CD14-positive monocyte (primary cell): ENCODE measurements around the gene PLEKHH3. TPM values are rescaled to one million over a fixed set of nuclear protein-coding genes. Genes with fewer than 3 reads are reported as not detected.

Source experiments
- DNase-seq, 3 donors: peaks; one replicate each; pipeline ENCODE4 v3.0.0-alpha.2; 2011 to 2022
- H2AFZ ChIP-seq: 2 replicates; pipeline ENCODE4 v1.6.0; 2012; ENCODE audit warnings: mild to moderate bottlenecking, low read depth, low read length, inconsistent platforms; ENCODE audit not compliant: insufficient read depth, poor library complexity, severe bottlenecking
- H3K27ac ChIP-seq, 2 donors: 1 replicate in 1 of 2; 2 replicates in 1 of 2; pipeline ENCODE4 v1.5.1; 2012 to 2013; ENCODE audit warnings: low read length in 2 of 2, control low read depth in 1 of 2, inconsistent platforms in 1 of 2, low read depth in 1 of 2, mild to moderate bottlenecking in 1 of 2
- H3K27me3 ChIP-seq, 2 donors: one replicate each; pipeline versions ENCODE4 v1.6.0 to v1.6.1; 2011 to 2013; ENCODE audit warnings: low read length in 2 of 2; ENCODE audit not compliant: control insufficient read depth in 2 of 2, insufficient read depth in 2 of 2
- H3K36me3 ChIP-seq, 2 donors: replicated peaks in 1 of 2; 1 replicate in 1 of 2; 2 replicates in 1 of 2; pipeline versions ENCODE4 v1.5.1 to v1.6.1; 2012 to 2013; ENCODE audit warnings: low read length in 2 of 2, control low read depth in 1 of 2, inconsistent platforms in 1 of 2, mild to moderate bottlenecking in 1 of 2; ENCODE audit not compliant: insufficient read depth in 2 of 2, control insufficient read depth in 1 of 2
- H3K4me1 ChIP-seq, 2 donors: 1 replicate in 1 of 2; 2 replicates in 1 of 2; pipeline versions ENCODE4 v1.5.1 to v1.6.1; 2012 to 2013; ENCODE audit warnings: low read length in 2 of 2, control low read depth in 1 of 2, inconsistent platforms in 1 of 2, mild to moderate bottlenecking in 1 of 2, moderate library complexity in 1 of 2; ENCODE audit not compliant: insufficient read depth in 2 of 2, control insufficient read depth in 1 of 2
- H3K4me2 ChIP-seq: replicated peaks from 2 replicates; pipeline ENCODE3; 2012; ENCODE audit warnings: low read length, moderate library complexity, mild to moderate bottlenecking; ENCODE audit not compliant: poor library complexity, severe bottlenecking; ENCODE audit errors: extremely low read depth
- H3K4me3 ChIP-seq, 3 experiments: fragments of 200-600 bp in 1 of 3; sonication (generic) in 1 of 3; replicated peaks in 1 of 3; 1 replicate in 2 of 3; 2 replicates in 1 of 3; pipeline ENCODE4 v1.5.1; 2011 to 2013; ENCODE audit warnings: low read length in 3 of 3, mild to moderate bottlenecking in 3 of 3, control low read depth in 2 of 3, low read depth in 2 of 3, inconsistent platforms in 1 of 3, moderate library complexity in 1 of 3
- H3K79me2 ChIP-seq: 2 replicates; pipeline ENCODE4 v1.6.0; 2012; ENCODE audit warnings: mild to moderate bottlenecking, control low read depth, inconsistent platforms, low read length, moderate library complexity; ENCODE audit not compliant: insufficient read depth
- H3K9ac ChIP-seq: 2 replicates; pipeline ENCODE4 v1.6.0; 2017; ENCODE audit warnings: low read length, mild to moderate bottlenecking; ENCODE audit not compliant: insufficient read depth, poor library complexity, severe bottlenecking
- H3K9me3 ChIP-seq, 2 donors: replicated peaks in 1 of 2; 1 replicate in 1 of 2; 2 replicates in 1 of 2; pipeline versions ENCODE4 v1.5.1 to v1.6.1; 2012 to 2013; ENCODE audit warnings: low read length in 2 of 2, control low read depth in 1 of 2; ENCODE audit not compliant: control insufficient read depth in 1 of 2, insufficient read depth in 1 of 2
- H4K20me1 ChIP-seq: 2 replicates; pipeline ENCODE4 v1.6.0; 2012; ENCODE audit warnings: mild to moderate bottlenecking, low read length, control low read depth, moderate library complexity; ENCODE audit not compliant: insufficient read depth
- H3K27ac Mint-ChIP-seq, 7 donors: one replicate each; pipeline ENCODE4 v1.8.0; 2020; ENCODE audit warnings: mild to moderate bottlenecking in 7 of 7, mixed read lengths in 7 of 7, moderate library complexity in 6 of 7, inconsistent platforms in 2 of 7
- H3K27me3 Mint-ChIP-seq, 3 donors: one replicate each; pipeline ENCODE4 v1.8.0; 2021 to 2022; ENCODE audit warnings: low read depth in 3 of 3, mild to moderate bottlenecking in 3 of 3, mixed read lengths in 3 of 3, moderate library complexity in 3 of 3, inconsistent platforms in 1 of 3
- H3K36me3 Mint-ChIP-seq, 2 donors: one replicate each; pipeline ENCODE4 v1.8.0; 2020; ENCODE audit warnings: mixed read lengths in 2 of 2, inconsistent platforms in 1 of 2, mild to moderate bottlenecking in 1 of 2
- H3K4me1 Mint-ChIP-seq: one replicate; pipeline ENCODE4 v1.8.0; 2020; ENCODE audit warnings: mild to moderate bottlenecking, mixed read lengths
- H3K4me3 Mint-ChIP-seq, 2 donors: one replicate each; pipeline ENCODE4 v1.8.0; 2020; ENCODE audit warnings: mild to moderate bottlenecking in 2 of 2, mixed read lengths in 2 of 2, moderate library complexity in 1 of 2
- H3K9me3 Mint-ChIP-seq, 7 donors: one replicate each; pipeline ENCODE4 v1.8.0; 2020 to 2022; ENCODE audit warnings: mixed read lengths in 7 of 7, mild to moderate bottlenecking in 6 of 7, moderate library complexity in 6 of 7, inconsistent platforms in 2 of 7
- CTCF ChIP-seq: fragments of 200-600 bp; IDR thresholded peaks from one replicate; pipeline ENCODE4 v1.8.0; 2022; ENCODE audit warnings: antibody characterized with exemption, mild to moderate bottlenecking
- WGBS: methylation state at CpG from one replicate; pipeline ENCODE4 v1.1.5; 2013; ENCODE audit warnings: missing lambda C conversion rate; ENCODE audit not compliant: insufficient coverage; 5-methylcytosine and 5-hydroxymethylcytosine counted together
- intact Hi-C, 2 donors: fragments of 100-400 bp; cut with micrococcal nuclease; formaldehyde crosslinking; loops; one replicate each; pipeline versions ENCODE4 v1.15.0 to v1.15.1; 2023
- polyA plus RNA-seq, 3 donors: library from polyadenylated mRNA; depleted of rRNA in 1 of 3; unstranded in 2 of 3; stranded (reverse) in 1 of 3; fragments of 300-500 nt in 2 of 3; fragments of >200 nt in 1 of 3; fragmentation: Illumina TruSeq in 2 of 3; gene quantifications; 1 replicate in 2 of 3; 2 replicates in 1 of 3; pipeline ENCODE4 v1.2.3, GENCODE V29; 2012 to 2021
- small RNA-seq: library from RNA; depleted of rRNA; stranded (forward); fragments of <200 nt; gene quantifications from one replicate; pipeline ENCODE3, GENCODE V24; 2012; ENCODE audit warnings: low read depth; ENCODE audit not compliant: insufficient read length

The PLEKHH3 gene
- polyA plus RNA-seq, 3 donors = 0.38 to 0.43 (median 0.41) TPM

DNA sequence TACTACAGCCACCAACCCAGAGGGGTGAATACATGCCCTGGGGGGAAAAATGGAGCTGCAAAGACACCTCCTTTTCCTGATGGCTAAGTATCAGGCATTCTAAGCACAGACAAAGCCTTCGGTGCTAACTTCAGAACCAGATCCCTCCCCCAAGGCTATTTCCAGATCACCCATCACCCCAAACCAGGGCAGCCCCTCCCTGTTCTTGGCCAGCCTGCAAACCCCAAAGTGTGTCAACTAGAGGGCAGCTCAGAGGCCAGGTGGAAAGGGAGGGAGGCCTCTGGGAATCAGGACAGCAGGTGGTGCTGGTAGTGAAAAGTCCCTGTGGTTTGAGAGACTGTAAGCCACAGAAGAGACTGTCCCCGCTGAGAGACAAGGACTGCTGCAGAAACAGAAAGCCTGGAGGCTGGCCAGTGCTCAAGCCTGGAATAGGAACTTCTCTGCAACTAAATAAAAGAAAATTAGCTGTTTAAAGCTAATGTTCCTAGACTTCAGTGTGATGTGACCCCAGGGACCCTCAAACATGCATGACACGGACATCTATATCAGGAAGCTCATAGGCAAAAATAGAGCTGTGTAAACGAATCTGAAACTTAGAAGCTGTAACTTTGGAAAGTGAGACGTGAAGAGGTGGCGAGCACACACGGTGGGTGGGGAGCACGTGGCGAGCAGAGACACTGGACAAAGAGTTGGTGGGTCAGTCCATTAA lies 58.2 kb downstream of the PLEKHH3 start:
- Histone ChIP-seq H3K27me3 (no peaks in the 10 kb centered on the region), H3K36me3 (peaks cover 17 to 24% of the 10 kb centered on the region in 2 donors), H3K4me2 (no peak overlapping the region), H3K27ac (no peak overlapping the region), H3K4me3 (no peak overlapping the region), H3K4me1 (no peaks in the 10 kb centered on the region), H2AFZ (no peak overlapping the region), H3K9me3 (no peaks in the 10 kb centered on the region), H3K9ac (no peak overlapping the region), H4K20me1 (no peaks in the 10 kb centered on the region), H3K79me2 (no peaks in the 10 kb centered on the region)
- Mint-ChIP-seq H3K4me1 (peaks cover 2% of the 10 kb centered on the region), H3K36me3 (peaks cover 22 to 25% of the 10 kb centered on the region in 2 donors), H3K4me3 (no peak overlapping the region), H3K27me3 (peaks cover 0 to 3% (median 0%) of the 10 kb centered on the region in 3 donors), H3K9me3 (no peaks in the 10 kb centered on the region), H3K27ac (no peak overlapping the region)
- TF ChIP-seq CTCF = no peak
- intact Hi-C loops = no loop called here
- 65% methylated on average over 8 of the region's 9 CpGs for WGBS
- no peak for DNase-seq

- H3K4me1 Mint-ChIP-seq = peaks cover 2% of the 10 kb centered on the region
- Histone ChIP-seq H3K4me2 (no peak overlapping the region), H3K27ac (no peak overlapping the region), H3K9ac (no peak overlapping the region), H3K4me1 (no peaks in the 10 kb centered on the region), H2AFZ (no peak overlapping the region), H3K79me2 (no peaks in the 10 kb centered on the region), H4K20me1 (no peaks in the 10 kb centered on the region), H3K4me3 (no peak overlapping the region), H3K36me3 (peaks cover 21 to 30% of the 10 kb centered on the region in 2 donors), H3K27me3 (no peaks in the 10 kb centered on the region), H3K9me3 (no peaks in the 10 kb centered on the region)
- no peak for TF ChIP-seq CTCF
- peaks cover 0 to 3% (median 0%) of the 10 kb centered on the region in 3 donors for H3K27me3 Mint-ChIP-seq
- H3K27ac Mint-ChIP-seq = no peak overlapping the region
- intact Hi-C loops = no loop called here
- H3K9me3 Mint-ChIP-seq = no peaks in the 10 kb centered on the region
- no peak for DNase-seq
- 50% methylated on average over 1 of the region's 4 CpGs for WGBS
- H3K36me3 Mint-ChIP-seq = peaks cover 26 to 31% of the 10 kb centered on the region in 2 donors
- no peak overlapping the region for H3K4me3 Mint-ChIP-seq
Observed at GRCh38 chr17:42617956-42618431, 58.8 kb downstream of the PLEKHH3 start.

Small RNAs within 50 kb of the gene (small RNA-seq; reads per million reads assigned to genes)
- gene MIR6780A = not detected

Other genes starting within 250 kb of the PLEKHH3 start
- 100 to 1,000 TPM in 1 of 3 donors, 10 to 100 TPM in 2; 36.1 to 126 (median 55.1) TPM for gene ATP6V0A1, start 218.1 kb downstream of the PLEKHH3 start, polyA plus RNA-seq
- gene NAGLU, start 140.8 kb downstream of the PLEKHH3 start, polyA plus RNA-seq = 10 to 100 TPM; 10.4 to 32.9 (median 24.9) TPM
- gene HSD17B1, start 124.1 kb downstream of the PLEKHH3 start, polyA plus RNA-seq = under 1 TPM; 0.19 to 0.72 (median 0.27) TPM
- 10 to 100 TPM; 52.6 to 63.8 (median 57.9) TPM for gene COASY, start 114.8 kb downstream of the PLEKHH3 start, polyA plus RNA-seq
- gene MLX, start 109.9 kb downstream of the PLEKHH3 start, polyA plus RNA-seq = 100 to 1,000 TPM in 1 of 3 donors, 10 to 100 TPM in 2; 61.4 to 106 (median 63.5) TPM
- gene PSMC3IP, start 99.3 kb downstream of the PLEKHH3 start, polyA plus RNA-seq = 1 to 10 TPM in 1 of 3 donors, not detected in 2; 1.2 TPM
- 10 to 100 TPM; 34.0 to 69.9 (median 69.9) TPM for gene RETREG3, start 67.6 kb downstream of the PLEKHH3 start, polyA plus RNA-seq
- 10 to 100 TPM in 2 of 3 donors, 1 to 10 TPM in 1; 7.5 to 17.4 (median 10.2) TPM for gene TUBG1, start 67.3 kb downstream of the PLEKHH3 start, polyA plus RNA-seq
- gene TUBG2, start 17.7 kb downstream of the PLEKHH3 start, polyA plus RNA-seq = 1 to 10 TPM in 1 of 3 donors, under 1 TPM in 2; 0.31 to 7.3 (median 0.47) TPM
- gene CCR10, start 4.8 kb upstream of the PLEKHH3 start, polyA plus RNA-seq = under 1 TPM in 2 of 3 donors, not detected in 1; 0.13 to 0.37 TPM
- under 1 TPM in 2 of 3 donors, not detected in 1; 0.23 to 0.24 TPM for gene CNTNAP1, start 5.5 kb upstream of the PLEKHH3 start, polyA plus RNA-seq
- 100 to 1,000 TPM in 1 of 3 donors, 10 to 100 TPM in 2; 12.3 to 169 (median 17.8) TPM for gene EZH1, start 68.0 kb upstream of the PLEKHH3 start, polyA plus RNA-seq
- not detected for gene RAMP2, start 84.2 kb upstream of the PLEKHH3 start, polyA plus RNA-seq
- gene VPS25, start 96.5 kb upstream of the PLEKHH3 start, polyA plus RNA-seq = 100 to 1,000 TPM in 2 of 3 donors, 10 to 100 TPM in 1; 71.3 to 125 (median 104) TPM
- gene WNK4, start 103.6 kb upstream of the PLEKHH3 start, polyA plus RNA-seq = not detected
- gene COA3, start 121.7 kb upstream of the PLEKHH3 start, polyA plus RNA-seq = 100 to 1,000 TPM in 2 of 3 donors, 10 to 100 TPM in 1; 21.5 to 171 (median 156) TPM
- gene CNTD1, start 121.9 kb upstream of the PLEKHH3 start, polyA plus RNA-seq = not detected
- gene BECN1, start 147.3 kb upstream of the PLEKHH3 start, polyA plus RNA-seq = 100 to 1,000 TPM in 1 of 3 donors, 10 to 100 TPM in 2; 68.1 to 105 (median 91.8) TPM
- gene PSME3, start 156.4 kb upstream of the PLEKHH3 start, polyA plus RNA-seq = 100 to 1,000 TPM in 2 of 3 donors, 10 to 100 TPM in 1; 61.9 to 137 (median 124) TPM
- gene AOC2, start 167.6 kb upstream of the PLEKHH3 start, polyA plus RNA-seq = 1 to 10 TPM in 1 of 3 donors, under 1 TPM in 1, not detected in 1; 0.09 to 1.6 TPM
- gene AOC3, start 174.2 kb upstream of the PLEKHH3 start, polyA plus RNA-seq = under 1 TPM in 1 of 3 donors, not detected in 2; 0.85 TPM
- not detected for gene G6PC1, start 223.8 kb upstream of the PLEKHH3 start, polyA plus RNA-seq